Gastroesophageal sphincter (tissue), 4 donors: ENCODE results near the gene CKS1B. TPM values are rescaled to one million over a fixed set of nuclear protein-coding genes. Genes with fewer than 3 reads are reported as not detected.
"Not testable (repeated sequence)": the region's sequence is repeated elsewhere in the genome, so short reads cannot be mapped to it uniquely, and the experiment has no call there.

Experiments
- ATAC-seq: fragments of 150-250 bp; one replicate; pipeline ENCODE4 v1.9.1; 2016; ENCODE audit warnings: mild to moderate bottlenecking, moderate library complexity
- H3K27ac ChIP-seq, 4 donors: fragments of 200-600 bp; sonication (generic) in 3 of 4; 1 replicate in 3 of 4; 2 replicates in 1 of 4; pipeline ENCODE4 v1.5.1; 2016 to 2019
- H3K27me3 ChIP-seq: fragments of 200-600 bp; sonication (generic); one replicate; pipeline ENCODE4 v1.5.1; 2019
- H3K36me3 ChIP-seq, 2 donors: fragments of 200-600 bp; sonication (generic); one replicate each; pipeline ENCODE4 v1.5.1; 2019; ENCODE audit warnings: control low read depth in 1 of 2
- H3K4me1 ChIP-seq, 3 donors: fragments of 200-600 bp; sonication (generic); 1 replicate in 2 of 3; 2 replicates in 1 of 3; pipeline ENCODE4 v1.5.1; 2016 to 2019; ENCODE audit warnings: control low read depth in 2 of 3
- H3K4me3 ChIP-seq, 2 donors: fragments of 200-600 bp; sonication (generic); one replicate each; pipeline ENCODE4 v1.5.1; 2019; ENCODE audit warnings: mild to moderate bottlenecking in 1 of 2, moderate library complexity in 1 of 2
- H3K9me3 ChIP-seq, 3 donors: fragments of 200-600 bp; sonication (generic); one replicate each; pipeline ENCODE4 v1.5.1; 2017 to 2019; ENCODE audit warnings: control low read depth in 2 of 3
- EP300 ChIP-seq: sonication (generic); formaldehyde crosslinking; IDR thresholded peaks from one replicate; pipeline ENCODE4 v1.6.1; 2017; ENCODE audit warnings: antibody characterized with exemption, mild to moderate bottlenecking
- POLR2A ChIP-seq, 2 donors: fragments of 450-650 bp; IDR thresholded peaks; one replicate each; pipeline ENCODE4 v1.6.1; 2017; ENCODE audit warnings: antibody characterized with exemption in 2 of 2, mild to moderate bottlenecking in 2 of 2, moderate library complexity in 1 of 2
- POLR2AphosphoS5 ChIP-seq: sonication (generic); formaldehyde crosslinking; IDR thresholded peaks from one replicate; pipeline ENCODE4 v1.6.1; 2017; ENCODE audit warnings: antibody characterized with exemption
- WGBS, 2 donors: methylation state at CpG; one replicate each; pipeline ENCODE4 v1.1.5; 2018; ENCODE audit warnings: low coverage in 1 of 2; 5-methylcytosine and 5-hydroxymethylcytosine counted together
- total RNA-seq, 4 donors: library from RNA; depleted of rRNA; stranded (reverse); fragments of >200 nt; gene quantifications; one replicate each; pipeline ENCODE4 v1.1.0, GENCODE V29; 2016
- TF ChIP-seq, protein P1 (sequence below), 4 experiments: fragments of 200-600 bp in 2 of 4; fragments of 450-650 bp in 2 of 4; sonication (generic) in 1 of 4; IDR thresholded peaks; one replicate each; pipeline ENCODE4 v1.5.1; 2017 to 2019; ENCODE audit warnings: antibody characterized with exemption in 4 of 4, mild to moderate bottlenecking in 2 of 4, moderate library complexity in 2 of 4

Gene CKS1B
- total RNA-seq, 4 donors from 2014 or later, result 7.5 to 24.2 (median 17.6) TPM

DNA sequence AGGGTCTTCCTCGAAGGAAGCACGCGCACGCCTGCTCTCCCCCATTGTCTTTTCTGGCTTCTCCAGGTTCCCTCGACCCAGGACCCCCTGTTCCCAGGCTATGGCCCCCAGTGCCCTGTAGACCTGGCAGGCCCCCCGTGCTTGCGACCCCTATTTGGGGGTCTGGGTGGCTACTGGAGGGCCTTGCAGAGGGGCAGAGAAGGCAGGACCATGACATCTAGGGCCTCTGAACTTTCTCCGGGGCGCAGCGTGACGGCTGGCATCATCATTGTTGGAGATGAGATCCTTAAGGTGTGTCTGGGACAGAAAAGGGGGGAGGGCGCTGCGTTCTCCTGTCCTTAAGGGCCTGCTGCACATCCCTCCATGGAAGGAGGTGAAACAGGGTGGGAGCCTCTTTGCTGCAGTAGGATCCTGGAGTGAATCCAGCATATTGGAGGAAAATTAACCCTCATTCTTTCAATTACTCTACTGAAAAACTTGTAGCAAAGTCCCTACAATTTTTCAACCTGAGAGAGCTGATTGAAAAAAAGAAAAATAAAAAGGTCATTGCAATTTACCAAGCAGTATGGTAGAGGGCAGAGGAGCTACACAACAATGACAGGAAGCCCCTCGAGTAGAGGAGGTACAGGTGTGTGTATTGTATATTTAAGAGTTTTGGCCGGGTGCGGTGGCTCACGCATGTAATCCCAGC, 9.4 kb downstream of the CKS1B start:
- H3K27me3 ChIP-seq, result no peaks in the 10 kb centered on the region
- peak overlapping the region; percentile 73 to 99 for H3K4me3 ChIP-seq
- H3K36me3 ChIP-seq, result peaks cover 0 to 43% of the 10 kb centered on the region in 2 donors
- H3K4me1 ChIP-seq, result peaks cover 0 to 42% (median 11%) of the 10 kb centered on the region in 3 donors
- no peaks in the 10 kb centered on the region for H3K9me3 ChIP-seq
- H3K27ac ChIP-seq, result peak overlapping the region; percentile 79 to 82 (median 80)
- 14% methylated on average over 7 to 10 of the region's 17 CpGs for WGBS, 2 donors
- TF ChIP-seq POLR2A (IDR thresholded peaks at IDR 0.05), result no peak
- no peak for TF ChIP-seq POLR2AphosphoS5
- TF ChIP-seq, protein P1, sequence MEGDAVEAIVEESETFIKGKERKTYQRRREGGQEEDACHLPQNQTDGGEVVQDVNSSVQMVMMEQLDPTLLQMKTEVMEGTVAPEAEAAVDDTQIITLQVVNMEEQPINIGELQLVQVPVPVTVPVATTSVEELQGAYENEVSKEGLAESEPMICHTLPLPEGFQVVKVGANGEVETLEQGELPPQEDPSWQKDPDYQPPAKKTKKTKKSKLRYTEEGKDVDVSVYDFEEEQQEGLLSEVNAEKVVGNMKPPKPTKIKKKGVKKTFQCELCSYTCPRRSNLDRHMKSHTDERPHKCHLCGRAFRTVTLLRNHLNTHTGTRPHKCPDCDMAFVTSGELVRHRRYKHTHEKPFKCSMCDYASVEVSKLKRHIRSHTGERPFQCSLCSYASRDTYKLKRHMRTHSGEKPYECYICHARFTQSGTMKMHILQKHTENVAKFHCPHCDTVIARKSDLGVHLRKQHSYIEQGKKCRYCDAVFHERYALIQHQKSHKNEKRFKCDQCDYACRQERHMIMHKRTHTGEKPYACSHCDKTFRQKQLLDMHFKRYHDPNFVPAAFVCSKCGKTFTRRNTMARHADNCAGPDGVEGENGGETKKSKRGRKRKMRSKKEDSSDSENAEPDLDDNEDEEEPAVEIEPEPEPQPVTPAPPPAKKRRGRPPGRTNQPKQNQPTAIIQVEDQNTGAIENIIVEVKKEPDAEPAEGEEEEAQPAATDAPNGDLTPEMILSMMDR (IDR thresholded peaks at IDR 0.05), result no peak
- no peak for TF ChIP-seq EP300
- no peak for ATAC-seq

GRCh38 chr1:154986736-154987135, 12.3 kb downstream of the CKS1B start:
- H3K4me1 ChIP-seq, result peaks cover 0 to 49% (median 11%) of the 10 kb centered on the region in 3 donors
- H3K27ac ChIP-seq, H3K27me3 ChIP-seq, H3K4me3 ChIP-seq, ATAC-seq, H3K9me3 ChIP-seq: not testable (repeated sequence)
- 40 to 60% methylated on average over 1 to 2 of the region's 4 CpGs for WGBS, 2 donors
- peaks cover 0 to 59% of the 10 kb centered on the region in 2 donors for H3K36me3 ChIP-seq

DNA sequence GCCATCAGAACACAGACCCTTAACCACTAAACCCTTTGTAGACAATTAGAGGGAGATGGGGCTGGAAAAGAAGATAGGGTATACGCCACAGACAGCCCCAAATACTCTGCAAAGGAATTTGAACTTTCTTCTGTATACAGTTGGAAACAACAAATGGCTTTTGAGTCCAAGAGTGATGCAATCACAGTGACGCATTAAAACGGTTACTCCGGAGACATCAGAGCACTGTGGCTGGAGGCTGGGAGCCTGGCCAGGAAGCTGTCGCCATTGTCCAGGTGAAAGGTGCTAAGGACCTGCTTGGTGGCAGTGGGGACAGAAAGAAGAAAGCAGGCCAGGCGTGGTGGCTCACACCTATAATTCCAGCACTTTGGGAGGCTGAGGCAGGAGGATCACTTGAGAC, 12.8 kb downstream of the CKS1B start:
- 93% methylated on average over 3 of the region's 6 CpGs; no CpG with 5 or more reads in 1 of the 2 donors for WGBS, 2 donors
- Histone ChIP-seq H3K4me1 (peaks cover 0 to 45% (median 10%) of the 10 kb centered on the region in 3 donors), H3K4me3 (no peak overlapping the region), H3K27ac (no peak overlapping the region), H3K27me3 (no peaks in the 10 kb centered on the region), H3K36me3 (peaks cover 0 to 63% of the 10 kb centered on the region in 2 donors), H3K9me3 (no peaks in the 10 kb centered on the region)
- TF ChIP-seq POLR2A (IDR thresholded peaks at IDR 0.05) (no peak), POLR2AphosphoS5 (no peak), EP300 (no peak)
- TF ChIP-seq, protein P1 (IDR thresholded peaks at IDR 0.05), result no peak
- ATAC-seq, result no peak

- no peak overlapping the region for H3K27ac ChIP-seq
Measured at GRCh38 chr1:154988058-154988954, 13.8 kb downstream of the CKS1B start.

More at GRCh38 chr1:154988058-154988954, 13.8 kb downstream of the CKS1B start:
- Histone ChIP-seq H3K9me3 (no peaks in the 10 kb centered on the region), H3K4me3 (no peak overlapping the region), H3K4me1 (peaks cover 0 to 38% (median 6%) of the 10 kb centered on the region in 3 donors), H3K27me3 (no peaks in the 10 kb centered on the region), H3K36me3 (peaks cover 0 to 73% of the 10 kb centered on the region in 2 donors)
- 58 to 77% methylated on average over 2 to 6 of the region's 17 CpGs for WGBS, 2 donors
- no peak for ATAC-seq
- TF ChIP-seq POLR2AphosphoS5 (no peak), EP300 (no peak), POLR2A (IDR thresholded peaks at IDR 0.05) (no peak)
- TF ChIP-seq, protein P1 (IDR thresholded peaks at IDR 0.05), result no peak
